T-helper 22 cell (primary cell): ENCODE measurements around the gene RRP9.
"Not testable (repeated sequence)": the region's sequence is repeated elsewhere in the genome, so short reads cannot be mapped to it uniquely, and the experiment has no call there.

Experiments
- DNase-seq: peaks from one replicate; pipeline ENCODE4 v3.0.0-alpha.2; 2020; ENCODE audit warnings: low read depth

The RRP9 gene, protein sequence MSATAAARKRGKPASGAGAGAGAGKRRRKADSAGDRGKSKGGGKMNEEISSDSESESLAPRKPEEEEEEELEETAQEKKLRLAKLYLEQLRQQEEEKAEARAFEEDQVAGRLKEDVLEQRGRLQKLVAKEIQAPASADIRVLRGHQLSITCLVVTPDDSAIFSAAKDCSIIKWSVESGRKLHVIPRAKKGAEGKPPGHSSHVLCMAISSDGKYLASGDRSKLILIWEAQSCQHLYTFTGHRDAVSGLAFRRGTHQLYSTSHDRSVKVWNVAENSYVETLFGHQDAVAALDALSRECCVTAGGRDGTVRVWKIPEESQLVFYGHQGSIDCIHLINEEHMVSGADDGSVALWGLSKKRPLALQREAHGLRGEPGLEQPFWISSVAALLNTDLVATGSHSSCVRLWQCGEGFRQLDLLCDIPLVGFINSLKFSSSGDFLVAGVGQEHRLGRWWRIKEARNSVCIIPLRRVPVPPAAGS

DNA sequence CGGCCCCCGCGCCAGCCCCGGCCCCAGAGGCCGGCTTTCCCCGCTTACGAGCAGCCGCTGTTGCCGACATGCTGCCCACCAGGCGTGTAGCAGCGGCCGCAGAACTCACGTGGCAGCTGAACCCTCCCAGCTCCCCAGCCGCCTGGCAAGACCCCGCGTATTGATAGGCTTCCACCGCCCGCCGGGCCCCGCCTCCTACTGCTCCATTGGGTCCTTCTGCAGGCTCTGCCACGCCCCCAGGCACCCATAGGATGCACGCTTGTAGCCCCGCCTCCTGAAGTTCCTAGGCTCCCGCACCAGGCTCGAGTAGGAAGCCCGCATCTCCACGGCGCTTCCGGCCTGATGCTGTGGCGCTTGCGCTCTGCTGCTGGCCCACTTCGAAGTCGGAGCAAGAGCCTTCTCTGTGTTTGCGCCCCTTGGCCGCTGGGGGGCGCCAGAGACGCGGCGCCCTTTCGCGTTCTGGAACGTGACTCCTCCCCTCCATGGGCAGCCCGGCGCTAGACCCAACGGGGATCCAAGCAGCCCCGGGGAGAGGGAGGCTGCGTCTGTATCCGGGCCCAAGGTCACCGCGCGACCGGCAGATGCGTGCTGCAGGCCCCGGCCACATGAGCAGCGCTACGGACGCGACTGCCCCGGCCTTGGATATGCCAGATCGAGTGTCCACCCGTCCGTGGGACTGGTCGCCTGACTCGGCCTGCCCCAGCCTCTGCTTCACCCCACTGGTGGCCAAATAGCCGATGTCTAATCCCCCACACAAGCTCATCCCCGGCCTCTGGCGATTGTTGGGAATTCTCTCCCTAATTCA, at the start of gene RRP9, which contains the start of gene PARP3:
RRP9 (minus strand) TSS at position 107 of the 805 bp plus-strand sequence; CDS start at position 70, 37 bp downstream.
PARP3 (plus strand) TSS at position 566 of the 805 bp plus-strand sequence. CDS start 993 bp downstream, outside the sequence.
- DNase-seq, result peak; percentile 100

GRCh38 chr3:51990501-51990971, 48.8 kb upstream of the RRP9 start:
- DNase-seq, result not testable (repeated sequence)

DNA sequence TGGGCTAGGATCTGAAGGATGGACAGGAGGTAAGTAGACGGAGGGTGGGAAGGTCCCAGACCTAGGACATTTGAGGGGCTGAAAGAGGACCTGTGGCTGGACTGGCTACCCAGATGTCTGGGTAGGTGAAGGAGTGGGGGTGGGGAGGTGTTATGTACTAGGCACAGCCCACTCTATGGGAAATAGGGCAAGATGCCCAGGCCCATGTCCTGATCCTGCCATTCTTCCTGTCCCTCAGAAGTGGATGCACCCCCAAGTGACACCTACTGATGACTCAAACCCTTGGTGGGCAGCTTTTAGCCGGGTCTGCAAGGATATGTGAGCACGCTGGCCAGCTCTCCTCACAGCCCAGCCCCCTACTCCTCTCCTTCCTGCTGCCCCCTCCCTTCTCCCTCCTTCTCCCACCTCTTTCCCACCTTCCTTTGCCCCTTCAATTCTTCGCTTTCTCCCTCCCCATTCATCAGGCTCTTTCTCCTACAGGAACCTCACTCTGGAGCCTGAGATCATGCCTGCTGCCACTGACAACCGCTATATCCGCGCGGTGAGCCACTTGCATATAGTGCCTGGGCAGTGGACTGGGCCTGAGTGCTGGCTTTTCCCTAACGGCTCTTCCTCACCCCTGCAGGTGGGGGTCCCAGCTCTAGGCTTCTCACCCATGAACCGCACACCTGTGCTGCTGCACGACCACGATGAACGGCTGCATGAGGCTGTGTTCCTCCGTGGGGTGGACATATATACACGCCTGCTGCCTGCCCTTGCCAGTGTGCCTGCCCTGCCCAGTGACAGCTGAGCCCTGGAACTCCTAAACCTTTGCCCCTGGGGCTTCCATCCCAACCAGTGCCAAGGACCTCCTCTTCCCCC, 46.8 kb upstream of the RRP9 start:
- no peak for DNase-seq

DNA sequence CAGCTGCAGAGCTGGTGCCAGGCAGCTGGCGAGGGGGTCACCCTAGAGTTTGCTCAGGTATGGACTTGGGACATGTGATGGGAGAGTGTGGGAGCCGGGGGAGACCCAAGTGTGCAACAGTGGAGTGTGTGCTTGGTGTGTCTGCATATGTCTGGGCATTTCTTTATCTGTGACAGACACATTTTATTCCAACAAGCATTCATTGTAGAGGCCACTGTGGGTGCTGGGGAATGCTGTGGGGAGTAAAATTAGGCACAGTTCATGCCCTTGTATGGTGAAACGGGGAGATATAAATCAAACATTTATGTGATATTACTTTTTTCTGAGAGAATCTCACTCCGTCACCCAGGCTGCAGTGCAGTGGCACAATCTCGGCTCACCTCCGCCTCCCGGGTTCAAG, 45.9 kb upstream of the RRP9 start:
- no peak for DNase-seq

DNA sequence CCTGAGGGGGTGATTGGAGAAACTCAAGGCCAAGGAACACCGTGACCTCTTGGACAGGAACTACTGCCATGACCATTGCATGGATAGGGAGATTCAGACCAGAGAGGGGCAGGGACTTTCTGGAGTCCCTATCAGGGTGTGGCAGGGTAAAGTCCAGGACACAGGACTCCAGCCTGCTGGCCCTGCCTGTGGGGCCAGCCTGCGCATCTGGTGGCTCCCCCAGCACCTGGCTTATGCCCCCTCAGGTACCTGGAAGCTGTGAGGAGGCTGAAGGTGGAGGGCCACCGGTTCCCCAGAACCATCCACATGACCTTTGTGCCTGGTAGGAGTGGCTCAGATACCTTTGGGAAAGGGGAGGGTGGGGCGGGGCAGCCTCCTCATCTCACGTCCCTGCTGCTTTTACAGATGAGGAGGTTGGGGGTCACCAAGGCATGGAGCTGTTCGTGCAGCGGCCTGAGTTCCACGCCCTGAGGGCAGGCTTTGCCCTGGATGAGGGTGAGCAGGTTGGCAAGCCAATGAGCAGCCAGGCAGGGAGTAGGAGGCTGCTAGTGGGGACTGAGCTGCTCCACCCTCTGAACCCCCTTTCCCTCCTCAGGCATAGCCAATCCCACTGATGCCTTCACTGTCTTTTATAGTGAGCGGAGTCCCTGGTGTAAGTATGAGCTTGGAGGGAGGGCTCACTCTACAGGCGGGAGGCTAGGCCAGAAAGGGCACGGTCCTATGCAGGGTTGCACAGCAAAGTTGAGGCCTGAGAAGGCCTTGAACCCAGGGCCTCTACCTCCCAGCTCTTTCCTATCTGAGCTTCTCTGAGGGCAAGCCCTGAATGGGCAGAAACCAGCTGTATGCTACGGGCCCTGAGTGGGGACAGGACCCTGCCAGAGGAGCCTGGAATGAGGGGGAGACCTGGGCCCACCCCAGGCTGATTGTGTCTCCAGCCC, 44.6 kb upstream of the RRP9 start:
- DNase-seq, result no peak

DNA sequence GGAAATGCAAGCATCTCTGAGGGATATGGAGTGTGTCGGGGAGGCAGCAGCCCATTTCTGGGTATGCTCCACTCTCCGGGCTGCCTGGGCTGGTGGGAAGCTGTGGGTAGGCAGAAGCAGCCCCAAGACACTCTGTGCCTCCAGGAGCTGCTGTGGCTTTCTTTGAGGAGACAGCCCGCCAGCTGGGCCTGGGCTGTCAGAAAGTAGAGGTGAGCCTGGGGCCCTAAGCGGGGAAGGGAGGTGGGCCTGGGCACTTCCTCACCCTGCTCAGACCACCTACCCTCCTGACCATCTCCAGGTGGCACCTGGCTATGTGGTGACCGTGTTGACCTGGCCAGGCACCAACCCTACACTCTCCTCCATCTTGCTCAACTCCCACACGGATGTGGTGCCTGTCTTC, 43.4 kb upstream of the RRP9 start:
- no peak for DNase-seq

DNA sequence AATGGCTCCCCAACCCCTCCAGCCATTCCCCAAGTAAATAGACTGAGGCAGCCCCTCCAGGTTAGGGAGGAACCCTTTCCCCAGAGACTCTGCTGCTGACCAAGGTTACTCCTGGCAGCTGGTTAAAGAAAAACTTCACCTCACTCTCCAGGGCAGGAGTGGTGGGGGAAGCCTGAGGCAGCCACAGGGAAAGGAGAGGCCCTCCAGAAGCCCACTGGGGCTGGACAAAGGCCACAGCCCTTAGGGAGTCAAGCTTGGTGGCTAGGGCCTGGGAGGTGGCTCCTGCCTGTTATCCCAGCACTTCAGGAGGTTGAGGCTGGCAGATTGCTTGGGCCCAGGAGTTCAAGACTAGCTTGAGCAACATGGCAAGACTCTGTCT, 42.6 kb upstream of the RRP9 start:
- DNase-seq, result no peak

GRCh38 chr3:51983578-51984268, 42.0 kb upstream of the RRP9 start:
- no peak for DNase-seq

DNA sequence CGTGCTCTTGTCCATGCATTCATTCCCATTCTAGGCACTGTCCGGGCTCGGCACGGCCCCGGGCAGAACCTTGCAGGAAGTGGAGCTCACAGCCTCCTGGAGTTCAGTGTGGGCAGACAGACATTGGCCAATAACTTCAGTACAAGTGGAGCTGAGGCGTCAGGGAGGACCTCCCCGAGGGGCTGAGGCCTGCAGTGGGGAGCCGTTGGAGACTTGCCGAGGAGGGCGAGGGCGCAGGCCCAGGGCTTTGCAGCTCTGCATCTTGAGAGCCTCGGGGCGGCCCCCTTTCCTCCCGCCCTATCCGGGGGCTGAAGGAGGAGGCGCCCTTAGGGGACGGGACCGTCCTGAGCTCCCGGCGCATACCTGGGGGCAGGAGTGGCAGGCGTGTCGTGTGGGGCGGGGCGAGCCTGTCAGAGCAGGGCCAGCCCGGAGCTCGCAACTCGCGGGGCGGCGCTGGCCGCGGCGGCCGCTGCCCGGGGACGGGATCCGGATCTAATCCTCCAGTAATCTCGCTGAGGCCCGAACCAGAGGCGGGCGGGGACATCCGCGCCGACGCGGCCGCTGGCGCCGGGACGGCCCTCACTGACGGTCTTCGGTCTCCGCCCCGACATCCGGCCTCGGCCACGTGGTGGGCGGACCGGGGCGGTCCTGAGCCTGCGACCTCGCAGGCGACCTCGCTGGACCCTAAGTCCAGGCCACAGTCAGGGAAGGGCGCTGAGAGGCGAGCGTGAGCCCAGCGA, 41.3 kb upstream of the RRP9 start, which contains the start of gene ACY1:
ACY1 (plus strand) TSS at position 698 of the 740 bp plus-strand sequence. CDS start 530 bp downstream, outside the sequence.
- peak; percentile 73 for DNase-seq

DNA sequence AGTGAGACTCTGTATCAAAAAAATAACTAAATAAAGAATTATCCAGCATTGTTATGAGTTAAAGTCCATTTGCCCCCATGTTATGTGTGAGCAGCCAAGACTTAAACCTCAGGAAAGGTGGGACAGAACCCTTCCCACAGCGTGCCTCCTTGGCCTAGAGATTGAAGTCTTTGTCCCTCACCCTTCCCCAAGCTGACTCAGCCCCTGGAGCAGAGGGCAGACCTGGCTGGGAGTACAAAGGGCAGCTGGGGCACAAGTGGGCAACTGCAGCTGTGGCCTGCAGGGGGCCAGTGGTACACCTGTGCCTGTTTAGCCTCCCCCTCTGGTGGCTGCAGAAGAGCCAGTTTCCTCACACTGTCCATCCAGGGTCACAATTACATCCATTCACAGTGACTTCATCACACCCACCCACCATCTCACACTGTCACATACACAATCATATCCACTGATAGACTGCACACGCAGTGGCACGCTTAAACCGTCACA, 40.7 kb upstream of the RRP9 start:
- DNase-seq, result no peak

- no peak for DNase-seq
These were observed 38.5 kb upstream of the RRP9 start for GRCh38 chr3:51980253-51980652.

DNA sequence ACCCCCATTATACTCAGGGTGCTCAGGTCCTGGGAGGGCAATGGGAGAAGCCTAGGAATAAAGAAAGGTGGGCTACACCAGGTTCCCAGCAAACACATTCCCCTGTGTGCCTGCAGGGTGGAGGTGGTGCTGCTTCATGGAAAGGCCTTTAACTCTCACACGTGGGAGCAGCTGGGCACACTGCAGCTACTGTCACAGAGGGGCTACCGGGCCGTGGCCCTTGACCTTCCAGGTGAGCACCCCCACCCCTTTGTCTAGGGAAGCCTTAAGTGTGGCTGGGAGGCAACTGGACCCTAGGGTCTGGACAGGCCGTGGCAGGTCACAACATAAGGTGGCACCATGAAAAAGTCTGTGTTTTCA, 36.4 kb upstream of the RRP9 start:
- no peak for DNase-seq

DNA sequence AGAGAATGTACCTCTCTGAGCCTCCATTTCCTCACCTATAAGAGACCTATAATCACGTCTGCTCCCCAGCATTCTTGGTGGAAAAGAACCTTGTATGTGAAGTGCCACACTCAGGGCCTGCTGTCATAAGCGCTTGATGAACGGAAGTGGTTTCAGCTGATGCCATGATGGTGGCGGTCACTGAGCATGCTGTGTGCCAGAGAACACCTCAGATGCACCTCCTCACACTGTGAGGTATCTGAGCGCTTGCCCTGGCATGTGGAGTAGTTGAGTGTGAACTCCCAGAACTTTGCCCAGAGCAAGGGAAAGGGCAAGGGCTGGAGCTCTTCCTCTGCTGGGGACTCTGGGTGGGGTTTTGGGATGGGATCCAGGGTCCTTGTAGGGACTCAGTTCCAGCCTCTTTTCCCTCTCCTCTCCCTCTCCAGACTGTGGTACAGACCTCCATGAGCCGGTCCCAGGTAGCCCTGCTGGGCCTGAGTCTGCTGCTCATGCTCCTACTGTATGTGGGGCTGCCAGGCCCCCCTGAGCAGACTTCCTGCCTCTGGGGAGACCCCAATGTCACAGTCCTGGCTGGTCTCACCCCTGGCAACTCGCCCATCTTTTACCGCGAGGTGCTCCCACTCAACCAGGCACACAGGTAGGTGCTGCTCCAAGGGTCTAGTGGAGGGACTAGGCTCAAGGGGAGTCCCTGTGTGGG, 35.9 kb upstream of the RRP9 start:
- no peak for DNase-seq

DNA sequence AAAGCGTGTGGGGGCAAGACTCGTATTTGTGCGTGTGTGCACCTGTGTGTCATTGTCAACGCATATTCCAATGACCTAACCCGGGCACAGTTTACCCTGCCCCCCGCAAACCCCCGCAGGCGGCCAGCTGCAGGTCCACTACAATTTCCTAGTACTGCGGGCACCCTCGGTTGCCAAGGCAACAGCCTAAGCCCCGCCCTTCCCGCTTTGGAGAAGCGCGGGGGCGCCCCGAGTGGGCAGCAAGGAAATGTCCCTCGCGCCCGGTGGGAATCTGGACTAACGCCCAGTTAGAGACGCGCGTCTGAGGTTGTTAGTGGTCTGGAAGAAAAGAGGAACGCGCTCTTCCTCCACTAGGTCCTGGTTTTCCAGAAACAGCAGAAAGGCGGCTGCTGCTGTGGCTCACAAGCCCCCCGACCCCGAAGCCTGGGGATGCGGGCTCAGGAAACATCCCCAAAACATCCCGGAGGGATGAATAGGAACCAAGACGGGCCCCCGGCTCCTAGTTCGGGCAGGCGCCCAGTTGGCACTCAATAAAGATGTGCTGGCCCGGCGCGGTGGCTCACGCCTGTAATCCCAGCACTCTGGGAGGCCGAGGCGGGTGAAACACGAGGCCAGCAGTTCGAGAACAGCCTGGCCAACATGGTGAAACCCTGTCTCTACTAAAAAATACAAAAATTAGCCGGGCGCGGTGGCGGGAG, 34.3 kb upstream of the RRP9 start:
- DNase-seq, result no peak

GRCh38 chr3:51974963-51975851, 33.5 kb upstream of the RRP9 start, which contains the start of gene ABHD14A:
ABHD14A (plus strand) TSS chr3:51975064; CDS start chr3:51975136, 72 bp downstream.
- DNase-seq, result peak; percentile 74

DNA sequence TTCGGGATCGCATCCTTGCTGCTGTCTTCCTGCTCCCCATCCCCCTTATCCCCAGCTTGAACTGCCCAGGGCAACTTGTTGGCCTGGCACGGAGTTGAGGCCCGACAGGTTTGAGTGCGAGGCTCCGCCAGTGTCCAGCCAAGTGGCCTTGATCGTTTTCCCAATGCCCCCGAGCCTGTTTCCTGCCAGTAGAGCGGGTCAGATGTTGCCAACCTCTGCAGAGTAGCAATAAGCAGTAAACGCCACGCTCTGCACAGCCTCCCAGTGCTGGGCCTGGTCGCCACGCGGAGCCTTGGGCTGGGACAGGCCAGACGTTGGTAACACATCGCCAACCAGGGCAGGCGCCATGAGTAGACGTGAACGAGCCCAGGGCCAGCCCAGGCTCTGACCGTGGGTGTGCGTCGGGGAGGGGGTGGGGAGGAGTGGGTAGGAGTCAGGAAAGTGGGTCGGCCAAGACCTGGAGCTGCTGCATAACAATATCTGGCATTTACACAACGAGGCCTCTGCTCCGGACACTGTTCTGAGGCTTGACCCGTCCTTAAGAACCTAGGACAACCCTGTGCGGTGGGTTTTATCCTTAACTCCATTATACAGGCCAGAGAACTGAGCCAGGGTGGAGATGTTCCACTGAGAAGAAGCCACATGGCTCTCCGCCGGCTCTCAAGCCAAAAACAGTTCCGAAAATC, 32.7 kb upstream of the RRP9 start:
- DNase-seq, result no peak
